HG03045 (cell line): ENCODE data around the gene CNTNAP2.

Source experiments
- ATAC-seq: cut with Tn5 transposase; IDR thresholded peaks from one replicate; pipeline ENCODE4 v1.9.1; 2021; ENCODE audit warnings: mild to moderate bottlenecking, moderate library complexity; ENCODE audit not compliant: unreplicated experiment

CNTNAP2 gene

DNA sequence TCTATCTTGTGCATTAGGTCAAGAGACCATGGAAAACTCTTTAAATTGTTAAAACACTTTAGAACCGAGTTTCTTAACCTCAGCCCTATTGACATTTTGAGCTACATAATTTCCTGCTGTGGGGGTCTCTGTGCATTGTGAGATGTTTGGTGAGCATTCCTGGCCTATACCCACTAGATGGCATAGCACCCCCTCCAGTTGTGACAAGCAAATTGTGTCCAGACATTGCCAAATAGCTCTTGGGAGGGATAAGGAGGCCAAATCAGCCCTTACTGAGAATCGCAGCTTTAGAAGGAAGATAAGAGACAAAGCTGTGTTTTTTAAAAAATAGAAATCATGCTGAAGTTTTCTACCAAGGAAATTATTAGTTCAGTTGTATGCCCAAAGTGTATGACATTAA, 1315.5 kb downstream of the CNTNAP2 start:
- no peak for ATAC-seq

DNA sequence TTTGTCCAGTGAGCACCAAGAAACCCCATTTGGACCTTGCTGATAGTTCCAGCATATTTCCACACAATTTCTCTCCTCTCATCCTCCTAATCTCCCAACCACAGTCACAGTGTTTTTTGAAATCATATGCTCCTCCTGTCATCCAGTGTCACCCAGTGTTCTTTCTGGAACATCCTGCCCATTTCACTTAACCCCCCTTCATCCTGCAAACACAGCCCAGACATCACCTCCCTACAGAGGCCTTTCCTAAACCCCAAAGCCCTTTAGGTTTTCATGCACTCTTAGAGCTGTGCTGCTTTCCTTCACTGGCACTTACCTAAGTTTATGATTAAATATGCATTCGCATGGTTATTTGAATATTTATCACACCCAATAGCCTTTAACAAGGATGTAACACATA, 1316.0 kb downstream of the CNTNAP2 start:
- no peak for ATAC-seq

GRCh38 chr7:147436718-147437117, 1320.1 kb downstream of the CNTNAP2 start:
- no peak for ATAC-seq

GRCh38 chr7:147438216-147438615, 1321.6 kb downstream of the CNTNAP2 start:
- no peak for ATAC-seq

- ATAC-seq, result no peak
These were observed 1327.3 kb downstream of the CNTNAP2 start for GRCh38 chr7:147443942-147444341.

- ATAC-seq, result no peak
These were observed 1336.2 kb downstream of the CNTNAP2 start for GRCh38 chr7:147452816-147453215.

- no peak for ATAC-seq
These were observed 1348.6 kb downstream of the CNTNAP2 start for GRCh38 chr7:147465223-147465622.

GRCh38 chr7:147472556-147472955, 1356.0 kb downstream of the CNTNAP2 start:
- ATAC-seq, result no peak

- ATAC-seq, result no peak
These were observed 1358.3 kb downstream of the CNTNAP2 start for GRCh38 chr7:147474862-147475261.

GRCh38 chr7:147477526-147477925, 1360.9 kb downstream of the CNTNAP2 start:
- ATAC-seq, result no peak

- no peak for ATAC-seq
These were observed 1362.2 kb downstream of the CNTNAP2 start for GRCh38 chr7:147478796-147479195.

GRCh38 chr7:147483634-147484292, 1367.2 kb downstream of the CNTNAP2 start:
- no peak for ATAC-seq

DNA sequence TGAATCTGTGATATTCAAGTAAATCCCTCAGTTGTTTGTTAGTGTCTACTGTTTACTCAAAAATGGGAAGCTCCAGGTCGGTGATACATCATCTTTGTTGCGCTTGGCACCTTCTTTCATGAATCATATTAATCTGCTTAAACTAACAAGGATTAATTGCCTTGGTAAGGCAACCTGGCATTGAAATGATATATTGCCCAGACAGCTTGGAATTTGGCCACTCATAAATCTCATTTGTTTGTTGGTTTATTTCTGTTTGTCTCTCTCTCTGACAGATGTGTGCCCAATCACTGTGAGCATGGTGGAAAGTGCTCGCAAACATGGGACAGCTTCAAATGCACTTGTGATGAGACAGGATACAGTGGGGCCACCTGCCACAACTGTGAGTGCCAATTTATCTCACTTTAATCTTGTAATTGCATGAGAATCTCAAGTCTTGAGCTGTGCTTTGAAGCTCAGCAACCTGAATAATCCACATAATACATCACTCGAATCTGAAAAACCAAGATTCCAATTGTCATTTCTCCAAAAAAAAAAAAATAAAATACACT, 1369.1 kb downstream of the CNTNAP2 start:
- no peak for ATAC-seq

GRCh38 chr7:147492606-147493005, 1376.0 kb downstream of the CNTNAP2 start:
- ATAC-seq, result no peak

GRCh38 chr7:147496209-147496608, 1379.6 kb downstream of the CNTNAP2 start:
- ATAC-seq, result no peak

GRCh38 chr7:147497246-147497645, 1380.6 kb downstream of the CNTNAP2 start:
- ATAC-seq, result no peak

GRCh38 chr7:147498081-147498480, 1381.5 kb downstream of the CNTNAP2 start:
- ATAC-seq, result no peak

DNA sequence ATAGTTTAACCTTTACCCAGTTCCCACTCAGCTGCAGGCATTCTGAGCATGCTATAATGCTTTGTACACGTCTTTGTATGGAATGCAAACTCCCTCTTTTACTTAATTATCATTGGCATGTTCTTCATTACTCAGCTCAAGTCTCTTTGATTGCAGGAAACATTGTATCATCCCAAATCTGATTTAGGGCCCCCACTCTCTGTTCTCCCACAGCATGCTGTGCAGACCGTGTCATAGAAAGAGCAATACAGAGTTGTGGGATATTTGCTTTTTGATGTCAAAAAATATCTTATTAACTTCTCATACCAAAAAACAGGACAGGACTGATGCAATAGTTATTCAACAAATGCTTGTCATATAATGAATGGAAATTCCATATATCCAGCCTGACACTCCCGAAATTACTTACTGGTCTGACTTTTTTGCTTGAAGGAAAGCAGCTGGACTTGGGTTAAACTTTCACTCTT, 1392.5 kb downstream of the CNTNAP2 start:
- no peak for ATAC-seq

DNA sequence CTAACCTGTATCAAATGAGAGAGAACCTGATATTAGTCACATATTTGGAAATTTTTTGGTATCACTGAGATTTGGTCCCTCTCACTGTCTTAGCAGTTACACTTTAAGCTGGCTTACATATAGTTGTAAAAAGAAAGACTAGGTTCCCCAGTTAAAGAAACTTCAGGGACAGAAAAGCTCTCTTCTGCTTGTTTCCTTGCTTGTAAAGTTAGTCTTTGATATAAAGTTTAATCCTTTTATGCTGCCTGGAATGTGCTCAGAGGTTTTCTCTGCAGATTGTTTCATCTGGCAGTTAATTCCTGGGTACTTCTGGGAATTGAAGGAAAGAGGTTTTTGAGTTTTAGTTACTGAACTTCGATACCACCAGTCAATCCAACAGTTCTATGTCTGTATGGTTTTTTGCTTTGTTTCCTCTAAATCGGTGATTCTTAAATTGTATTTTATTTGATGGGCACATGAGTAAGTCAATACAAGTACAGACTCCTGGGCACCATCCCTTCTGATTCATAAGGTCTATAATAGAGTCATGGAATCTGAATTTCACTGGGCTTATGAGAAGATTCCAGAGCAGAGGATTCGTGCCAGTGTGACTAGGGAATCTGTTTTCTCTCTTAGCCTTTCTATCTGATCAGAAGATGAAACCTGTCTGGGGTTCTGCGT, 1393.1 kb downstream of the CNTNAP2 start:
- no peak for ATAC-seq

- no peak for ATAC-seq
These were observed 1393.6 kb downstream of the CNTNAP2 start for GRCh38 chr7:147510201-147510542.

DNA sequence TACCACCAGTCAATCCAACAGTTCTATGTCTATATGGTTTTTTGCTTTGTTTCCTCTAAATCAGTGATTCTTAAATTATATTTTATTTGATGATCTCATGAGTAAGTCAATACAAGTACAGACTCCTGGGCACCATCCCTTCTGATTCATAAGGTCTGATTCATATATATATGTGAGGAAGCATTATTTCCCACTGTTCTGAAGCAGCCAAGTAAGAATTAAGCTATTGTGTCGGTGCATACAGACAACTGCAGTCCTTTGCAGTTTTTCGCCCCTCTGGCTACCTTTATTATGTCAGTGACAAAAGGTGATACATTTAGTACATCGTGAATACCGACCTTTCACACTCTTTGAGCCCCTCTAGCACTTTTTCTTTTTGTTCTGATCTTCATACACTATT, 1394.3 kb downstream of the CNTNAP2 start:
- no peak for ATAC-seq

GRCh38 chr7:147513451-147513850, 1396.8 kb downstream of the CNTNAP2 start:
- ATAC-seq, result no peak
